HG03135 (cell line): Measurements from ENCODE around the gene RNFT1.
"Not testable (repeated sequence)": the region's sequence is repeated elsewhere in the genome, so short reads cannot be mapped to it uniquely, and the experiment has no call there.

Source experiments
- ATAC-seq: cut with Tn5 transposase; IDR thresholded peaks from one replicate; pipeline ENCODE4 v1.9.1; 2021; ENCODE audit warnings: mild to moderate bottlenecking, moderate library complexity; ENCODE audit not compliant: unreplicated experiment

The RNFT1 gene

DNA sequence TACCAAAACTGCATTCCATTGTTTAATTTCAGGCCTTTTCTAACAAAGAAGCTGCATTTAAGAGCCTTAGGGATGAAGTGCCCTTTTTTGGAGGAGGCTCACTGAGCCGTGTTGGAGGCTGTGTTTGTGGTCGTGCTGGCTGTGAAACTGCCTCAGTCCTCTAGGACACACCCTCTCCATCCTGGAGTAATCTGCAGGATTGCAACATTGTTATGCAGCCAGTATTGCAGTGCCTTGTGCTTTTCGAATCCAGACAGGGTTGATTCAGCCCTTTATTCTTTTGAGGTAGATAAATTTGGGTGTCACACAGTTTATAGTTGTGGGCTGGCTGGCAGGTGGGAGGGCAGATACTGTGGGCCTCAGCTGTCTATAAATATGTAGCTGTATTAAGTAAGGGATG is 33.8 kb downstream of the RNFT1 start:
- not testable (repeated sequence) for ATAC-seq

DNA sequence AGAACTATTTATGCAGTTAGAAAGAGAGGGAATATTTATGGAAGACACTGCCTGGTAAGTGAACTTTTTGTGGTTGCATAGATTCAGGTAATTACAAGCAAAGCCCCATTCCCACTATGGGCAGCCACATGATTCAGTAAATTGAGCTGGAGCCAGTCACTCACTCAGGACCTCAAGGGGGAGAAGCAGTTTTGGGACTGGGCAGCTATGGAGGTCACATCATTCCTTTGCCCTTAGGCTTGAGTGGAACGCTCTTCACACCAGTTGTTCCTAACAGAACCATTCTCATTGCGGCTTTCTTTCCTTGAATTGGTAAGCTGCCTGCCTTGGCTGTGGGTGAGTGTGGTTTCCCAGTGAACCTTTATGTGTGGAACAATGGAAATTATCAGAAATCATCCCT is 34.4 kb downstream of the RNFT1 start:
- not testable (repeated sequence) for ATAC-seq

DNA sequence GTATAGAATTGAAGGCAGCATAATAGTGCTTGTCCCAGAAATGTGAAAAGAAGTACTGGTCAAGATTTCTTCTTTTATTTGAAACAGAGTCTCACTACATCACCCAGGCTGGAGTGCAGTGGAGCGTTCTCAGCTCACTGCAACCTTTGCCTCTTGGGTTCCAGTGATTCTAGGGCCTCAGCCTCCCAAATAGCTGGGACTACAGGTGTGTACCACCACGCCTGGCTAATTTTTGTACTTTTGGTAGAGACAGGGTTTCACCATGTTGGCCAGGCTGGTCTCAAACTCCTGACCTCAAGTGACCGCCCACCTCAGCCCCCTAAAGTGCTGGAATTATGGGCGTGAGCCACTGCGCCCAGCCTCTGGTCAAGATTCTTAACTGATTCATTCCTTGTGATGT is 43.9 kb downstream of the RNFT1 start:
- ATAC-seq, result not testable (repeated sequence)

DNA sequence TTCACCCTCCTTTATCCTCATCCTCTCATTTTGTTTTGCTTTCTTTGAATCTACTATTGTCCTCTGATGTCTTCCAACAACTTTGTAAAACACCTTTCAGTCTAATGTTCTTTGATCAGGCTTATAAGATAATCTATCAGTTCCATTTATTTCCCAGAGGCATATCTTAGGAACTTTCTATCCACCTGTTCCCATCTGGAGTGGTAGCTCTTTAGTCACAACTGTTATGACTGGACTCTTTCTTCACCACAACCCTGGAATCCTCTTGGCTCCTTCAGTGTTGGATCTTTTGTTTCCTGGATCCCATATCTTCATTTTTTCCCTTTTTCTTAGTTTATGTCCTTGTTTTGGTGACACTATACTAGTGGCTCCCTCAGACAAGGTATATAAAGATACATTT is 48.1 kb downstream of the RNFT1 start:
- ATAC-seq, result no peak

DNA sequence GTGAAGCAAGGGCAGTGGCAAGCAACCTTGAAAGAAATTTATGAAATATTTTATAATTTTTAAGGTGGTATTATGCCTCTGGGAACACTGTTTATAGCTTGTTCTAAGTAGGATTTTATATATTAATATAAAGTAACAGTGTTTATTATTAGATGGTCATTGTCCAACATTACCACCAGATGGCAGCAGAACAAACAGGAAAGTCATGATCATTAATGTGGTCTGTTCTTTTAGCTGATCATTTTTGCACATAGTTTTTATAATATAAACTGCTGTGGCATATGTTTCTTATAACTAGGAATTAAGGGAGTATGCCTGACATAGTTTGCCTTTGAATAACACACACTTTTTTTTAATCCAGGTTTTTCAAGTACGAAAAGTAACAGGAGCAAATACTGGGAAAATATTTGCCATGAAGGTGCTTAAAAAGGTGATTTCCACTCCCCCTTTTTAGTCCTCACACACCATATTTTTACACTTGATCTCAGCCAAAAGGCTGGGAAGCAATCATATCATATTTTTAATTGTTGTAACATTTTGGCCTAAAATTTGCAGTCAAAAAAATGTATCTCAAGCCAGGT is 50.2 kb downstream of the RNFT1 start:
- no peak for ATAC-seq

DNA sequence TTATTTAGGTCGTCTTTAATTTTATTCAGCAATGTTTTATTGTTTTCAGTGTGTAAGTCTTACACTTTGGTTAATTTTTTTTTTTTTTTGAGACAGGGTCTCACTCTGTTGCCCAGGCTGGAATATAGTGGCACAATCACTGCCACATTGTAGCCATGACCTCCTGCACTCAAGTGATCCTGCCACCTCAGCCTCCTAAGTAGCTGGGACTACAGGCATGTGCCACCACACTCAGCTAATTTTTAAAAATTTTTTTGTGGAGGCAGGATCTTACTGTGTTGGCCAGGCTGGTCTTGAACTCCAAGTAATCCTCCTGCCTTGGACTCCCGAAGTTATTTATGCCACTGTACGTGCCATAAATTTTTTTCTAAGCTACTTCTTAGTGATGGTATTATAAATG is 57.1 kb downstream of the RNFT1 start:
- ATAC-seq, result no peak

DNA sequence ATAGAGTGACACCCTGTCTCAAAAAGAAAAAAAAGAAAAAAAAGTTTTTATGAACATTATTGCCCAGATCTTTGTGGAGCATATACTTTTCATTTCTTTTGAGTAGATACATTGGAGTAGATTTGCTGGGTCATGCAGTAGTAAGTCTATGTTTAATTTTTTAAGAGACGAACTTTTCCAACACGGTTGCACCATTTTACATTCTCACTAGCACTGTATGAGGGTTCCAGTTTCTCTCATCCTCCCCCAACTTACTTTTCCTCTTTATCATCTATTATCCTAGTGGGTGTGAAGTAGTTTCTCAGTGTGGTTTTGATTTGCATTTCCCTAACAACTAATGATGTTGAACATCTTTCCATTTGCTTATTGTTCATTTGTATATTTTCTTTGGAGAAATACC is 61.1 kb downstream of the RNFT1 start:
- no peak for ATAC-seq
